ENCODE data around the gene DYNC1H1.

The DYNC1H1 gene

DNA sequence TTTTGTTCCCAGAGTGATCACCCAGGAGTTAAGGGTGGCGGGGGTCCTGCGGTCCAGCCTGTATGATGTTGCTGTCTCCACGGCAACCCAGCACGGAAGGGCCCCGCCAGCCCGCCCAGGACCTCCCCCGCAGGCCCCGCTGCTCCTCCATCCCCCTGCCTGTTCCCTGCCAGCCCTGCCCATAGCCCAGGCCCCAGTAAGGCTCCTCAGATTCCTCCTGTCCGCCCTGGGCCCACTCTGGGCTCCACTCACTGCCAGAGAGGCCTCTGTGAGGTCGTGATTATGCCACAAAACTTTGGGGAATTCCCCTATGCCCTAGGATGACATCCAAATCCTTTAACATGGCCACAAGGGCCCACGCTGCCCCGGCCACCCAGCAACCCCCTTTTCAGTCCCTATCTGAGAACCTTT is 101.7 kb downstream of the DYNC1H1 start:
- Histone ChIP-seq H3K27ac (ENCODE audit: low read depth, low read length) (no peak overlapping the region), H3K27me3 (ENCODE audit: control insufficient read depth, low read length) (no peaks in the 10 kb centered on the region; the same call in 1 of the 2 replicates), H3F3A (ENCODE audit: control insufficient read depth, insufficient read depth) (no peaks in the 10 kb centered on the region), H3K9me3 (ENCODE audit: control insufficient read depth, insufficient read depth, low read length) (no peaks in the 10 kb centered on the region), H3K4me1 (ENCODE audit: control insufficient read depth, low read length) (no peaks in the 10 kb centered on the region), H3K79me2 (ENCODE audit: control insufficient read depth, low read length) (no peaks in the 10 kb centered on the region), H3K4me3 (ENCODE audit: low read length) (no peak overlapping the region), H3K4me2 (ENCODE audit: low read length) (no peak overlapping the region), H4K20me1 (ENCODE audit: control insufficient read depth, insufficient read depth, low read depth, low read length) (no peaks in the 10 kb centered on the region), H3K36me3 (ENCODE audit: control insufficient read depth, low read length) (no peaks in the 10 kb centered on the region), H3K9me2 (replicated peaks; ENCODE audit: control insufficient read depth, low read length) (no peaks in the 10 kb centered on the region)
- TF ChIP-seq, protein P1, sequence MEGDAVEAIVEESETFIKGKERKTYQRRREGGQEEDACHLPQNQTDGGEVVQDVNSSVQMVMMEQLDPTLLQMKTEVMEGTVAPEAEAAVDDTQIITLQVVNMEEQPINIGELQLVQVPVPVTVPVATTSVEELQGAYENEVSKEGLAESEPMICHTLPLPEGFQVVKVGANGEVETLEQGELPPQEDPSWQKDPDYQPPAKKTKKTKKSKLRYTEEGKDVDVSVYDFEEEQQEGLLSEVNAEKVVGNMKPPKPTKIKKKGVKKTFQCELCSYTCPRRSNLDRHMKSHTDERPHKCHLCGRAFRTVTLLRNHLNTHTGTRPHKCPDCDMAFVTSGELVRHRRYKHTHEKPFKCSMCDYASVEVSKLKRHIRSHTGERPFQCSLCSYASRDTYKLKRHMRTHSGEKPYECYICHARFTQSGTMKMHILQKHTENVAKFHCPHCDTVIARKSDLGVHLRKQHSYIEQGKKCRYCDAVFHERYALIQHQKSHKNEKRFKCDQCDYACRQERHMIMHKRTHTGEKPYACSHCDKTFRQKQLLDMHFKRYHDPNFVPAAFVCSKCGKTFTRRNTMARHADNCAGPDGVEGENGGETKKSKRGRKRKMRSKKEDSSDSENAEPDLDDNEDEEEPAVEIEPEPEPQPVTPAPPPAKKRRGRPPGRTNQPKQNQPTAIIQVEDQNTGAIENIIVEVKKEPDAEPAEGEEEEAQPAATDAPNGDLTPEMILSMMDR (IDR thresholded peaks at IDR 0.05; ENCODE audit: low read depth, low read length, poor library complexity, severe bottlenecking), result no peak
- no peak for TF ChIP-seq EZH2phosphoT487 (IDR thresholded peaks at IDR 0.05; ENCODE audit: borderline replicate concordance, low read length)

DNA sequence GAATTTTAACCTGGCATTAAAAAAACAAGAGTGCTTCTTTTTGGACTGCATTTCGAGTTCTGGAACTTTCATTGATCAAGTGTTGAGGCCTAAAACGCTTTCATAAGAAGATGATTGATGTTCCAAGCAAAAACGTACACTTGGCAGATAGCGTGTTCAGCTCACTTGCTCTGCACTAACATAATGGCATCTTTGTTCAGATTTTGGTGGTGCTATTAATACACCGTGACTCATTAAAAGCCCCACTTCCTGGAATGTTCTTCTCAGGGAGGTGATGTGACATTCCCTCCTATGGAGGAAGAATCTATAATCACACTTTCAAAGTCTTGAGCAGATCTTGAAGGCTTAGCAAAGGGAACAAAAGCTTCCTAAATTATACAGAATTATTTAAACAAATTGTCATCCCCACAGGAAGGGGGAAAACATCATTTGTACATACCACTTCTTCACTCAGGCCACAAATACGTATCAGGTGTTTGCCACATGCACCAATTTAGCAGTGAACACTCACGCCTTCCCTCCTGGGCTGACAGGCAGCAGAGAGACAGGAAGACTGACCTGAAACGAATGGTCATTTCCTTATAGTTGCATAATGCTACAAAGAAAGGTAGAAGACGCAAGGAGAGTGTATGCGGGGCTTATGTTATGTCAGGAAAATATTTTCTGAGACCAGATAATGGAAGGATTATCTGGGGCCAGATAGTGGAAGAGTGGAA is 107.1 kb downstream of the DYNC1H1 start:
- H3K4me2 ChIP-seq (ENCODE audit: low read length), result no peak overlapping the region
- H3K79me2 ChIP-seq (ENCODE audit: control insufficient read depth, low read length), result no peaks in the 10 kb centered on the region
- H3F3A ChIP-seq (ENCODE audit: control insufficient read depth, insufficient read depth), result peaks cover 10% of the 10 kb centered on the region; the same call in 1 of the 2 replicates
- no peaks in the 10 kb centered on the region for H3K36me3 ChIP-seq (ENCODE audit: control insufficient read depth, low read length)
- no peak overlapping the region for H3K4me3 ChIP-seq (ENCODE audit: low read length)
- H3K27ac ChIP-seq (ENCODE audit: low read depth, low read length), result no peak overlapping the region
- H3K4me1 ChIP-seq (ENCODE audit: control insufficient read depth, low read length), result peaks cover 4% of the 10 kb centered on the region
- H4K20me1 ChIP-seq (ENCODE audit: control insufficient read depth, insufficient read depth, low read depth, low read length), result no peaks in the 10 kb centered on the region
- no peaks in the 10 kb centered on the region for H3K9me2 ChIP-seq (replicated peaks; ENCODE audit: control insufficient read depth, low read length)
- no peaks in the 10 kb centered on the region for H3K27me3 ChIP-seq (ENCODE audit: control insufficient read depth, low read length)
- TF ChIP-seq EZH2phosphoT487 (IDR thresholded peaks at IDR 0.05; ENCODE audit: borderline replicate concordance, low read length), result no peak
- TF ChIP-seq, protein P1 (IDR thresholded peaks at IDR 0.05; ENCODE audit: low read depth, low read length, poor library complexity, severe bottlenecking), result no peak
- H3K9me3 ChIP-seq (ENCODE audit: control insufficient read depth, insufficient read depth, low read length), result no peaks in the 10 kb centered on the region

- Histone ChIP-seq H3K27ac (ENCODE audit: low read depth, low read length) (no peak overlapping the region), H3K9me2 (replicated peaks; ENCODE audit: control insufficient read depth, low read length) (no peaks in the 10 kb centered on the region), H3K36me3 (ENCODE audit: control insufficient read depth, low read length) (peaks cover 19% of the 10 kb centered on the region), H3K9me3 (ENCODE audit: control insufficient read depth, insufficient read depth, low read length) (no peaks in the 10 kb centered on the region), H3K4me3 (ENCODE audit: low read length) (no peak overlapping the region), H4K20me1 (ENCODE audit: control insufficient read depth, insufficient read depth, low read depth, low read length) (no peaks in the 10 kb centered on the region), H3K27me3 (ENCODE audit: control insufficient read depth, low read length) (no peaks in the 10 kb centered on the region), H3K79me2 (ENCODE audit: control insufficient read depth, low read length) (no peaks in the 10 kb centered on the region), H3F3A (ENCODE audit: control insufficient read depth, insufficient read depth) (peaks cover 29% of the 10 kb centered on the region), H3K4me1 (ENCODE audit: control insufficient read depth, low read length) (peaks cover 4% of the 10 kb centered on the region), H3K4me2 (ENCODE audit: low read length) (no peak overlapping the region)
- TF ChIP-seq, protein P1 (IDR thresholded peaks at IDR 0.05; ENCODE audit: low read depth, low read length, poor library complexity, severe bottlenecking), result no peak
- no peak for TF ChIP-seq EZH2phosphoT487 (IDR thresholded peaks at IDR 0.05; ENCODE audit: borderline replicate concordance, low read length)
Measured at GRCh38 chr14:102074415-102074964, 110.1 kb downstream of the DYNC1H1 start.
